ENCODE measurements around the gene ZNF219. TPM values are rescaled to one million over a fixed set of nuclear protein-coding genes. Genes with fewer than 3 reads are reported as not detected.

ZNF219 gene
- total RNA-seq, 1 experiment from 2014 or later: 16.6 TPM

- TF ChIP-seq POLR2A (IDR thresholded peaks at IDR 0.05; ENCODE audit: borderline replicate concordance, extremely low read depth, insufficient read depth, insufficient read length) (no peak), CEBPB (IDR thresholded peaks at IDR 0.05; ENCODE audit: low read depth) (no peak), POLR2AphosphoS5 (IDR thresholded peaks at IDR 0.05; ENCODE audit: low read depth, low read length) (no peak), ATF3 (IDR thresholded peaks at IDR 0.05) (no peak), ELF1 (IDR thresholded peaks at IDR 0.05; ENCODE audit: borderline replicate concordance, low read depth) (no peak), FOSL1 (IDR thresholded peaks at IDR 0.05; ENCODE audit: low read depth) (no peak), JUND (IDR thresholded peaks at IDR 0.05) (no peak), RAD21 (IDR thresholded peaks at IDR 0.05; ENCODE audit: low read depth) (no peak), SP1 (IDR thresholded peaks at IDR 0.05; ENCODE audit: low read depth) (no peak), CBX3 (IDR thresholded peaks at IDR 0.05; ENCODE audit: low read depth) (no peak), MAX (IDR thresholded peaks at IDR 0.05) (no peak), SIN3A (IDR thresholded peaks at IDR 0.05; ENCODE audit: low read depth) (no peak), ZNF274 (IDR thresholded peaks at IDR 0.05; ENCODE audit: low read depth, low read length) (no peak), SRF (IDR thresholded peaks at IDR 0.05; ENCODE audit: low read depth) (no peak), TCF7L2 (IDR thresholded peaks at IDR 0.05; ENCODE audit: borderline replicate concordance, extremely low read depth, insufficient read depth, insufficient read length) (no peak), EZH2 (IDR thresholded peaks at IDR 0.05) (no peak), ZBTB33 (IDR thresholded peaks at IDR 0.05; ENCODE audit: extremely low read depth, insufficient replicate concordance, low read length) (no peak), CTCF (IDR thresholded peaks at IDR 0.05 in 2 of 3, conservative IDR thresholded peaks at IDR 0.05 in 1 of 3; ENCODE audit: borderline replicate concordance in 1 of 3, insufficient read depth in 1 of 3, low read depth in 2 of 3, low read length in 2 of 3) (no peak), EGR1 (IDR thresholded peaks at IDR 0.05; ENCODE audit: low read depth) (no peak)
- H3K4me2 ChIP-seq (ENCODE audit: low read length): no peak overlapping the region
- RAD21 ChIA-PET (ENCODE audit: low non-redundant PET in 1 of 2, low total read pairs in 2 of 2, uncharacterized antibody in 2 of 2, unreplicated experiment in 2 of 2): no interaction called here
- CTCF ChIA-PET: interaction anchor here (0.7 to 1.0 kb wide), 2 partner anchors 19 to 41 kb away, joined by 3 read pairs; no protein-coding TSS in a partner anchor
- peaks cover 34 to 39% of the 10 kb centered on the region in 2 experiments for H3K4me1 ChIP-seq (ENCODE audit: control insufficient read depth in 1 of 2, insufficient read depth in 2 of 2, low read length in 2 of 2)
- DNase-seq (ENCODE audit: low read depth, low spot score) (no peak), ATAC-seq (no peak)
- no peaks in the 10 kb centered on the region for H3K36me3 ChIP-seq (ENCODE audit: control insufficient read depth in 1 of 2, insufficient read depth in 2 of 2, low read length in 2 of 2)
- POLR2A ChIA-PET: no interaction called here
- BruUV-seq (replicated peaks): no TSS peak
- H4K20me1 ChIP-seq (ENCODE audit: insufficient read depth): no peaks in the 10 kb centered on the region
- intact Hi-C loops (cut with micrococcal nuclease): loop anchor here (10.0 kb wide), 1 partner anchor 255 kb away; no protein-coding TSS in a partner anchor
- no peak overlapping the region for H3K9ac ChIP-seq (ENCODE audit: low read length)
- H3K27ac ChIP-seq (ENCODE audit: low read depth, low read length): no peak overlapping the region
- no peak overlapping the region for H3K4me3 ChIP-seq (replicated peaks in 1 of 2; ENCODE audit: low read depth in 1 of 2, low read length in 2 of 2)
- no peaks in the 10 kb centered on the region for H3K79me2 ChIP-seq (ENCODE audit: insufficient read depth, low read length)
- H3K27me3 ChIP-seq (ENCODE audit: insufficient read depth, low read length): no peaks in the 10 kb centered on the region
- H3K9me3 ChIP-seq (ENCODE audit: control insufficient read depth in 1 of 2, insufficient read depth in 1 of 2, low read depth in 1 of 2, low read length in 2 of 2): no peaks in the 10 kb centered on the region
- H3K9me2 ChIP-seq (ENCODE audit: insufficient read depth): no peaks in the 10 kb centered on the region
- no peak overlapping the region for H2AFZ ChIP-seq (ENCODE audit: low read depth, low read length, poor library complexity, severe bottlenecking)
These were observed 11.1 kb upstream of the ZNF219 start for GRCh38 chr14:21109377-21110138.

Measured in HCT116 (cell line).